GM19452 (cell line): ENCODE measurements around the gene CCDC34.

Experiments
- ATAC-seq: cut with Tn5 transposase; IDR thresholded peaks from one replicate; pipeline ENCODE4 v1.9.1; 2021; ENCODE audit not compliant: unreplicated experiment

The CCDC34 gene

GRCh38 chr11:27291954-27292636, 70.9 kb downstream of the CCDC34 start:
- ATAC-seq: no peak

GRCh38 chr11:27291302-27291889, 71.6 kb downstream of the CCDC34 start:
- no peak for ATAC-seq

DNA sequence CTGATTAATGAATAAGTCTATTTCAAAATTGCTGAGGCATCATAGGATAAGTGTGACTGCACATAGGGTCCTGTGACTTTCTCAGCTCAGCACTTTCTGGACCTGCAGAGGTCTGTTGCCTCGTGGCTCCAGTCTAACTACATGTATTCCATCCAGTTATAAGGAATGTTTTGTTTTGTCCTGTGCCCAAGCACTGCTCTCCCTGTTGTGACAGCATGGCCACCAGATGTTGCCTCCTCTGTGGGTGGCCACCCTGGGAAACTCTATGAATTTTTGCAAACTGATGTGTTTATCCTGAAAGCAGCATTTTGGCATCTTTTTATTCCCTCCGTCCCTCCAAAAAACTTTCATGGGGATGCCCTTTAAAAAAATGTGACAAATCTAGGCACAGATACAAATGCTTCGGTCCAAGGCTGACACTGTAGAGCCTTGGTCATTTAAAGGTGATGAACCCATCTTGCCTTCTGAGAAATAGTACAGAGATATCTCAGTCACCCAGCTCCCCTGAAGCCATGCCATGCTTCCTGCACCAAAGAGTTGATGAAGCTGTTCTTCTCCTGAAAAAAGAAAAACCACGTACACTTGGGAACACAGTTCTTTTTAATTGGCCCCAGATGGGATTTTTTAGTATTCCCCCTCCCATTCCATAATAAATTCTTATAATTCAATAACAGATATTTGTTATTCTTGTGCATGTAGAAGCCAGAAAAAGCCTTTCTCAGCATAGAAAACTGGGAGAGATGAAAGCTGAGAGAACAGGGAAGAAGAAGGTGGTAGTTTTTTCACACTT, 72.6 kb downstream of the CCDC34 start:
- ATAC-seq: no peak
